HEK293 (cell line): ENCODE results near the gene CHST8.

ENCODE experiments used
- AEBP2 ChIP-seq: fragments of 450-650 bp; formaldehyde crosslinking; IDR thresholded peaks from 2 replicates; pipeline ENCODE4 v1.5.1; 2016; ENCODE audit warnings: missing biosample characterization, missing genetic modification characterization, borderline replicate concordance
- GFI1B ChIP-seq: fragments of 450-650 bp; formaldehyde crosslinking; IDR thresholded peaks from 2 replicates; pipeline ENCODE4 v1.5.1; 2016; ENCODE audit warnings: missing biosample characterization, missing genetic modification characterization
- GLIS2 ChIP-seq: fragments of 450-650 bp; formaldehyde crosslinking; IDR thresholded peaks from 2 replicates; pipeline ENCODE4 v1.5.1; 2016; ENCODE audit warnings: missing biosample characterization, missing genetic modification characterization
- KLF10 ChIP-seq: fragments of 450-650 bp; IDR thresholded peaks from 2 replicates; pipeline ENCODE4 v1.5.1; 2018; ENCODE audit warnings: missing biosample characterization, mild to moderate bottlenecking, missing genetic modification characterization
- SALL2 ChIP-seq: fragments of 450-650 bp; formaldehyde crosslinking; IDR thresholded peaks from 2 replicates; pipeline ENCODE4 v1.5.0; 2017; ENCODE audit warnings: missing biosample characterization, mild to moderate bottlenecking, missing genetic modification characterization, borderline replicate concordance
- ZBTB7A ChIP-seq: fragments of 450-650 bp; formaldehyde crosslinking; IDR thresholded peaks from 2 replicates; pipeline ENCODE4 v1.5.1; 2016; ENCODE audit warnings: low read depth, missing biosample characterization, missing genetic modification characterization
- ZNF19 ChIP-seq: fragments of 450-650 bp; formaldehyde crosslinking; IDR thresholded peaks from 2 replicates; pipeline ENCODE4; 2016; ENCODE audit warnings: missing biosample characterization, missing genetic modification characterization, low read depth
- ZNF266 ChIP-seq: fragments of 450-650 bp; formaldehyde crosslinking; IDR thresholded peaks from 2 replicates; pipeline ENCODE4 v1.5.1; 2016; ENCODE audit warnings: missing biosample characterization, missing genetic modification characterization, low read depth
- ZNF404 ChIP-seq: fragments of 450-650 bp; formaldehyde crosslinking; IDR thresholded peaks from 2 replicates; pipeline ENCODE4 v1.5.1; 2017; ENCODE audit warnings: missing biosample characterization, missing genetic modification characterization
- ZNF48 ChIP-seq: fragments of 450-650 bp; formaldehyde crosslinking; IDR thresholded peaks from 2 replicates; pipeline ENCODE4 v1.5.1; 2016; ENCODE audit warnings: missing biosample characterization, missing genetic modification characterization
- ZNF544 ChIP-seq: fragments of 450-650 bp; formaldehyde crosslinking; IDR thresholded peaks from 2 replicates; pipeline ENCODE4 v1.5.0; 2017; ENCODE audit warnings: missing biosample characterization, missing genetic modification characterization
- ZNF571 ChIP-seq: fragments of 450-650 bp; formaldehyde crosslinking; IDR thresholded peaks from 2 replicates; pipeline ENCODE4 v1.5.0; 2017; ENCODE audit warnings: missing biosample characterization, missing genetic modification characterization
- ZNF654 ChIP-seq: fragments of 450-650 bp; formaldehyde crosslinking; IDR thresholded peaks from 2 replicates; pipeline ENCODE4 v1.5.1; 2016; ENCODE audit warnings: low read depth, missing biosample characterization, missing genetic modification characterization
- ZNF791 ChIP-seq: fragments of 450-650 bp; formaldehyde crosslinking; IDR thresholded peaks from 2 replicates; pipeline ENCODE4 v1.5.1; 2016; ENCODE audit warnings: missing biosample characterization, missing genetic modification characterization
- ZNF830 ChIP-seq: fragments of 450-650 bp; IDR thresholded peaks from 2 replicates; pipeline ENCODE4 v1.5.0; 2018; ENCODE audit warnings: missing biosample characterization, missing genetic modification characterization, low read depth, mild to moderate bottlenecking, moderate library complexity
- ZSCAN30 ChIP-seq: fragments of 450-650 bp; IDR thresholded peaks from 2 replicates; pipeline ENCODE4 v1.5.1; 2018; ENCODE audit warnings: missing biosample characterization, mild to moderate bottlenecking, missing genetic modification characterization, moderate library complexity
- TF ChIP-seq, protein P1 (sequence below): fragments of 450-650 bp; formaldehyde crosslinking; IDR thresholded peaks from 2 replicates; pipeline ENCODE4 v1.5.1; 2016; ENCODE audit warnings: missing biosample characterization, missing genetic modification characterization, borderline replicate concordance
- TF ChIP-seq, protein P2 (sequence below): fragments of 450-650 bp; formaldehyde crosslinking; IDR thresholded peaks from 2 replicates; pipeline ENCODE4 v1.5.1; 2016; ENCODE audit warnings: missing biosample characterization, missing genetic modification characterization
- TF ChIP-seq, protein P3 (sequence below): fragments of 450-650 bp; formaldehyde crosslinking; IDR thresholded peaks from 2 replicates; pipeline ENCODE4 v1.5.1; 2017; ENCODE audit warnings: missing biosample characterization, mild to moderate bottlenecking, missing genetic modification characterization, moderate library complexity
- TF ChIP-seq, protein P4 (sequence below): fragments of 450-650 bp; formaldehyde crosslinking; IDR thresholded peaks from 2 replicates; pipeline ENCODE4 v1.5.1; 2016; ENCODE audit warnings: missing biosample characterization, missing genetic modification characterization
- TF ChIP-seq, protein P5 (sequence below): fragments of 450-650 bp; formaldehyde crosslinking; IDR thresholded peaks from 2 replicates; pipeline ENCODE4 v1.5.1; 2016; ENCODE audit warnings: missing biosample characterization, missing genetic modification characterization
- TF ChIP-seq, protein P6 (sequence below): fragments of 450-650 bp; formaldehyde crosslinking; IDR thresholded peaks from 2 replicates; pipeline ENCODE4 v1.5.1; 2016; ENCODE audit warnings: missing biosample characterization, missing genetic modification characterization
- TF ChIP-seq, protein P7 (sequence below): fragments of 450-650 bp; formaldehyde crosslinking; IDR thresholded peaks from 2 replicates; pipeline ENCODE4 v1.5.1; 2016; ENCODE audit warnings: missing biosample characterization, missing genetic modification characterization

The CHST8 gene

GRCh38 chr19:33771384-33772101 lies 149.8 kb downstream of the CHST8 start (continued):
- TF ChIP-seq, protein P1, sequence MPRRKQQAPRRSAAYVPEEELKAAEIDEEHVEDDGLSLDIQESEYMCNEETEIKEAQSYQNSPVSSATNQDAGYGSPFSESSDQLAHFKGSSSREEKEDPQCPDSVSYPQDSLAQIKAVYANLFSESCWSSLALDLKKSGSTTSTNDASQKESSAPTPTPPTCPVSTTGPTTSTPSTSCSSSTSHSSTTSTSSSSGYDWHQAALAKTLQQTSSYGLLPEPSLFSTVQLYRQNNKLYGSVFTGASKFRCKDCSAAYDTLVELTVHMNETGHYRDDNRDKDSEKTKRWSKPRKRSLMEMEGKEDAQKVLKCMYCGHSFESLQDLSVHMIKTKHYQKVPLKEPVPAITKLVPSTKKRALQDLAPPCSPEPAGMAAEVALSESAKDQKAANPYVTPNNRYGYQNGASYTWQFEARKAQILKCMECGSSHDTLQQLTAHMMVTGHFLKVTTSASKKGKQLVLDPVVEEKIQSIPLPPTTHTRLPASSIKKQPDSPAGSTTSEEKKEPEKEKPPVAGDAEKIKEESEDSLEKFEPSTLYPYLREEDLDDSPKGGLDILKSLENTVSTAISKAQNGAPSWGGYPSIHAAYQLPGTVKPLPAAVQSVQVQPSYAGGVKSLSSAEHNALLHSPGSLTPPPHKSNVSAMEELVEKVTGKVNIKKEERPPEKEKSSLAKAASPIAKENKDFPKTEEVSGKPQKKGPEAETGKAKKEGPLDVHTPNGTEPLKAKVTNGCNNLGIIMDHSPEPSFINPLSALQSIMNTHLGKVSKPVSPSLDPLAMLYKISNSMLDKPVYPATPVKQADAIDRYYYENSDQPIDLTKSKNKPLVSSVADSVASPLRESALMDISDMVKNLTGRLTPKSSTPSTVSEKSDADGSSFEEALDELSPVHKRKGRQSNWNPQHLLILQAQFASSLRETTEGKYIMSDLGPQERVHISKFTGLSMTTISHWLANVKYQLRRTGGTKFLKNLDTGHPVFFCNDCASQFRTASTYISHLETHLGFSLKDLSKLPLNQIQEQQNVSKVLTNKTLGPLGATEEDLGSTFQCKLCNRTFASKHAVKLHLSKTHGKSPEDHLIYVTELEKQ: 0 out of 2 replicates have a peak, but pooled peaks have one; percentile 33
- TF ChIP-seq ZSCAN30 (tag by site-specific recombination) (peak; percentile 94), ZNF571 (tag by site-specific recombination) (no peak), ZNF654 (tag by site-specific recombination) (peak; percentile 100), ZNF791 (tag by site-specific recombination) (no peak), GFI1B (tag by site-specific recombination) (peak; percentile 92), ZBTB7A (0 out of 2 replicates have a peak, but pooled peaks have one; percentile 17), ZNF19 (tag by site-specific recombination) (no peak), ZNF48 (tag by site-specific recombination) (no peak), AEBP2 (tag by site-specific recombination) (no peak), GLIS2 (tag by site-specific recombination) (peak; percentile 98), ZNF404 (no peak), SALL2 (tag by site-specific recombination) (no peak), ZNF544 (tag by site-specific recombination) (no peak), ZNF266 (no peak), KLF10 (tag by site-specific recombination) (no peak), ZNF830 (tag by site-specific recombination) (no peak)
- TF ChIP-seq, protein P2, sequence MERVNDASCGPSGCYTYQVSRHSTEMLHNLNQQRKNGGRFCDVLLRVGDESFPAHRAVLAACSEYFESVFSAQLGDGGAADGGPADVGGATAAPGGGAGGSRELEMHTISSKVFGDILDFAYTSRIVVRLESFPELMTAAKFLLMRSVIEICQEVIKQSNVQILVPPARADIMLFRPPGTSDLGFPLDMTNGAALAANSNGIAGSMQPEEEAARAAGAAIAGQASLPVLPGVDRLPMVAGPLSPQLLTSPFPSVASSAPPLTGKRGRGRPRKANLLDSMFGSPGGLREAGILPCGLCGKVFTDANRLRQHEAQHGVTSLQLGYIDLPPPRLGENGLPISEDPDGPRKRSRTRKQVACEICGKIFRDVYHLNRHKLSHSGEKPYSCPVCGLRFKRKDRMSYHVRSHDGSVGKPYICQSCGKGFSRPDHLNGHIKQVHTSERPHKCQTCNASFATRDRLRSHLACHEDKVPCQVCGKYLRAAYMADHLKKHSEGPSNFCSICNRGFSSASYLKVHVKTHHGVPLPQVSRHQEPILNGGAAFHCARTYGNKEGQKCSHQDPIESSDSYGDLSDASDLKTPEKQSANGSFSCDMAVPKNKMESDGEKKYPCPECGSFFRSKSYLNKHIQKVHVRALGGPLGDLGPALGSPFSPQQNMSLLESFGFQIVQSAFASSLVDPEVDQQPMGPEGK (tag by site-specific recombination): peak; percentile 41; the same call in 1 of the 2 replicates
- TF ChIP-seq, protein P3, sequence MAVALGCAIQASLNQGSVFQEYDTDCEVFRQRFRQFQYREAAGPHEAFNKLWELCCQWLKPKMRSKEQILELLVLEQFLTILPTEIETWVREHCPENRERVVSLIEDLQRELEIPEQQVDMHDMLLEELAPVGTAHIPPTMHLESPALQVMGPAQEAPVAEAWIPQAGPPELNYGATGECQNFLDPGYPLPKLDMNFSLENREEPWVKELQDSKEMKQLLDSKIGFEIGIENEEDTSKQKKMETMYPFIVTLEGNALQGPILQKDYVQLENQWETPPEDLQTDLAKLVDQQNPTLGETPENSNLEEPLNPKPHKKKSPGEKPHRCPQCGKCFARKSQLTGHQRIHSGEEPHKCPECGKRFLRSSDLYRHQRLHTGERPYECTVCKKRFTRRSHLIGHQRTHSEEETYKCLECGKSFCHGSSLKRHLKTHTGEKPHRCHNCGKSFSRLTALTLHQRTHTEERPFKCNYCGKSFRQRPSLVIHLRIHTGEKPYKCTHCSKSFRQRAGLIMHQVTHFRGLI (tag by site-specific recombination): peak; percentile 38; the same call in 1 of the 2 replicates
- TF ChIP-seq, protein P4, sequence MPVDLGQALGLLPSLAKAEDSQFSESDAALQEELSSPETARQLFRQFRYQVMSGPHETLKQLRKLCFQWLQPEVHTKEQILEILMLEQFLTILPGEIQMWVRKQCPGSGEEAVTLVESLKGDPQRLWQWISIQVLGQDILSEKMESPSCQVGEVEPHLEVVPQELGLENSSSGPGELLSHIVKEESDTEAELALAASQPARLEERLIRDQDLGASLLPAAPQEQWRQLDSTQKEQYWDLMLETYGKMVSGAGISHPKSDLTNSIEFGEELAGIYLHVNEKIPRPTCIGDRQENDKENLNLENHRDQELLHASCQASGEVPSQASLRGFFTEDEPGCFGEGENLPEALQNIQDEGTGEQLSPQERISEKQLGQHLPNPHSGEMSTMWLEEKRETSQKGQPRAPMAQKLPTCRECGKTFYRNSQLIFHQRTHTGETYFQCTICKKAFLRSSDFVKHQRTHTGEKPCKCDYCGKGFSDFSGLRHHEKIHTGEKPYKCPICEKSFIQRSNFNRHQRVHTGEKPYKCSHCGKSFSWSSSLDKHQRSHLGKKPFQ (tag by site-specific recombination): no peak
- TF ChIP-seq, protein P5, sequence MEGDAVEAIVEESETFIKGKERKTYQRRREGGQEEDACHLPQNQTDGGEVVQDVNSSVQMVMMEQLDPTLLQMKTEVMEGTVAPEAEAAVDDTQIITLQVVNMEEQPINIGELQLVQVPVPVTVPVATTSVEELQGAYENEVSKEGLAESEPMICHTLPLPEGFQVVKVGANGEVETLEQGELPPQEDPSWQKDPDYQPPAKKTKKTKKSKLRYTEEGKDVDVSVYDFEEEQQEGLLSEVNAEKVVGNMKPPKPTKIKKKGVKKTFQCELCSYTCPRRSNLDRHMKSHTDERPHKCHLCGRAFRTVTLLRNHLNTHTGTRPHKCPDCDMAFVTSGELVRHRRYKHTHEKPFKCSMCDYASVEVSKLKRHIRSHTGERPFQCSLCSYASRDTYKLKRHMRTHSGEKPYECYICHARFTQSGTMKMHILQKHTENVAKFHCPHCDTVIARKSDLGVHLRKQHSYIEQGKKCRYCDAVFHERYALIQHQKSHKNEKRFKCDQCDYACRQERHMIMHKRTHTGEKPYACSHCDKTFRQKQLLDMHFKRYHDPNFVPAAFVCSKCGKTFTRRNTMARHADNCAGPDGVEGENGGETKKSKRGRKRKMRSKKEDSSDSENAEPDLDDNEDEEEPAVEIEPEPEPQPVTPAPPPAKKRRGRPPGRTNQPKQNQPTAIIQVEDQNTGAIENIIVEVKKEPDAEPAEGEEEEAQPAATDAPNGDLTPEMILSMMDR (tag by site-specific recombination): peak; percentile 99
- TF ChIP-seq, protein P6, sequence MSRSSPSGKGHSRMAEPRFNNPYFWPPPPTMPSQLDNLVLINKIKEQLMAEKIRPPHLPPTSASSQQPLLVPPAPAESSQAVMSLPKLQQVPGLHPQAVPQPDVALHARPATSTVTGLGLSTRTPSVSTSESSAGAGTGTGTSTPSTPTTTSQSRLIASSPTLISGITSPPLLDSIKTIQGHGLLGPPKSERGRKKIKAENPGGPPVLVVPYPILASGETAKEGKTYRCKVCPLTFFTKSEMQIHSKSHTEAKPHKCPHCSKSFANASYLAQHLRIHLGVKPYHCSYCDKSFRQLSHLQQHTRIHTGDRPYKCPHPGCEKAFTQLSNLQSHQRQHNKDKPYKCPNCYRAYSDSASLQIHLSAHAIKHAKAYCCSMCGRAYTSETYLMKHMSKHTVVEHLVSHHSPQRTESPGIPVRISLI (tag by site-specific recombination): no peak
- TF ChIP-seq, protein P7, sequence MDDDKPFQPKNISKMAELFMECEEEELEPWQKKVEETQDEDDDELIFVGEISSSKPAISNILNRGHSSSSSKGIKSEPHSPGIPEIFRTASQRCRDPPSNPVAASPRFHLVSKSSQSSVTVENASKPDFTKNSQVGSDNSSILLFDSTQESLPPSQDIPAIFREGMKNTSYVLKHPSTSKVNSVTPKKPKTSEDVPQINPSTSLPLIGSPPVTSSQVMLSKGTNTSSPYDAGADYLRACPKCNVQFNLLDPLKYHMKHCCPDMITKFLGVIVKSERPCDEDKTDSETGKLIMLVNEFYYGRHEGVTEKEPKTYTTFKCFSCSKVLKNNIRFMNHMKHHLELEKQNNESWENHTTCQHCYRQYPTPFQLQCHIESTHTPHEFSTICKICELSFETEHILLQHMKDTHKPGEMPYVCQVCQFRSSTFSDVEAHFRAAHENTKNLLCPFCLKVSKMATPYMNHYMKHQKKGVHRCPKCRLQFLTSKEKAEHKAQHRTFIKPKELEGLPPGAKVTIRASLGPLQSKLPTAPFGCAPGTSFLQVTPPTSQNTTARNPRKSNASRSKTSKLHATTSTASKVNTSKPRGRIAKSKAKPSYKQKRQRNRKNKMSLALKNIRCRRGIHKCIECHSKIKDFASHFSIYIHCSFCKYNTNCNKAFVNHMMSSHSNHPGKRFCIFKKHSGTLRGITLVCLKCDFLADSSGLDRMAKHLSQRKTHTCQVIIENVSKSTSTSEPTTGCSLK (tag by site-specific recombination): no peak
